GM10847 (cell line): ENCODE measurements around the gene ZNF17.

Experiments used
- POLR2A ChIP-seq: IDR thresholded peaks from 2 replicates; pipeline ENCODE4 v1.6.1; 2011; ENCODE audit not compliant: insufficient read length; ENCODE audit errors: extremely low read depth

ZNF17 gene

GRCh38 chr19:57410877-57411671 lies at the start of gene ZNF17:
Gene ZNF17 (plus strand): TSS chr19:57411161. CDS start chr19:57413616, 2,455 bp downstream.
- TF ChIP-seq POLR2A, result peak; percentile 52

GRCh38 chr19:57362419-57362818 lies 48.5 kb upstream of the ZNF17 start:
- no peak for TF ChIP-seq POLR2A

- peak; percentile 49 for TF ChIP-seq POLR2A
These were observed 47.8 kb upstream of the ZNF17 start, which contains the start of the genes TRAPPC2B and ZNF547 for GRCh38 chr19:57362997-57363687. Gene TRAPPC2B (plus strand): TSS chr19:57363551. CDS start chr19:57364834, 1,283 bp downstream. Gene ZNF547 (plus strand): TSS chr19:57363551. CDS start chr19:57368556, 5,005 bp downstream.

- no peak for TF ChIP-seq POLR2A
These were observed 47.2 kb upstream of the ZNF17 start for GRCh38 chr19:57363688-57364181.

GRCh38 chr19:57366776-57367175 lies 44.2 kb upstream of the ZNF17 start:
- TF ChIP-seq POLR2A, result no peak

GRCh38 chr19:57374179-57374578 lies 36.8 kb upstream of the ZNF17 start:
- no peak for TF ChIP-seq POLR2A

- no peak for TF ChIP-seq POLR2A
These were observed 34.8 kb upstream of the ZNF17 start for GRCh38 chr19:57376151-57376550.

- TF ChIP-seq POLR2A, result no peak
These were observed 33.3 kb upstream of the ZNF17 start for GRCh38 chr19:57377498-57378146.

GRCh38 chr19:57380923-57381322 lies 30.0 kb upstream of the ZNF17 start:
- TF ChIP-seq POLR2A, result no peak

GRCh38 chr19:57382806-57383488 lies 28.0 kb upstream of the ZNF17 start:
- no peak for TF ChIP-seq POLR2A

- no peak for TF ChIP-seq POLR2A
These were observed 21.7 kb upstream of the ZNF17 start for GRCh38 chr19:57389194-57389729.

GRCh38 chr19:57389730-57390598 lies 21.0 kb upstream of the ZNF17 start, which contains the start of gene ZNF548:
Gene ZNF548 (plus strand): TSS chr19:57389854. CDS start chr19:57390100, 246 bp downstream.
- peak; percentile 31 for TF ChIP-seq POLR2A

- no peak for TF ChIP-seq POLR2A
These were observed 15.3 kb upstream of the ZNF17 start for GRCh38 chr19:57395710-57396109.

GRCh38 chr19:57398868-57399267 lies 12.1 kb upstream of the ZNF17 start:
- no peak for TF ChIP-seq POLR2A
